ENCODE results near the gene NFATC2IP.
"Not testable (repeated sequence)": the region's sequence is repeated elsewhere in the genome, so short reads cannot be mapped to it uniquely, and the experiment has no call there.

Gene NFATC2IP

DNA sequence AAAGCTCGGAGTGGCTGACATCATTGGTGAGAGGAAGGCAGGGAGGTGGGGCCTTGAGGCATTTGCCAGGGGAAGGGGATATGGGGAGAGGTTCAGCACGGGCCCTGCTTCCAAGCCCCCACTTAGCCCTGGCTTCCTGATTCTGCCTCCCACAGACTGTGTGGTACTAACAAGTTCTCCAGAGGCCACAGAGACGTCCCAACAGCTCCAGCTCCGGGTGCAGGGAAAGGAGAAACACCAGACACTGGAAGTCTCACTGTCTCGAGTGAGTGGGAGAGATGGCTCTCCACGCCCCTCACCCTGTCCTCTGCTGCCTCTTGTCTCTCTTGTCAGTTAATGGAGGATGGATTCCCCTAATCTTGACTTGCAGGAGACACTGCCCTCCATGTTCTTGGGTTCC, 8.1 kb downstream of the NFATC2IP start:
- DNase-seq (ENCODE audit: low spot score) = no peak
- TF ChIP-seq, protein P1, sequence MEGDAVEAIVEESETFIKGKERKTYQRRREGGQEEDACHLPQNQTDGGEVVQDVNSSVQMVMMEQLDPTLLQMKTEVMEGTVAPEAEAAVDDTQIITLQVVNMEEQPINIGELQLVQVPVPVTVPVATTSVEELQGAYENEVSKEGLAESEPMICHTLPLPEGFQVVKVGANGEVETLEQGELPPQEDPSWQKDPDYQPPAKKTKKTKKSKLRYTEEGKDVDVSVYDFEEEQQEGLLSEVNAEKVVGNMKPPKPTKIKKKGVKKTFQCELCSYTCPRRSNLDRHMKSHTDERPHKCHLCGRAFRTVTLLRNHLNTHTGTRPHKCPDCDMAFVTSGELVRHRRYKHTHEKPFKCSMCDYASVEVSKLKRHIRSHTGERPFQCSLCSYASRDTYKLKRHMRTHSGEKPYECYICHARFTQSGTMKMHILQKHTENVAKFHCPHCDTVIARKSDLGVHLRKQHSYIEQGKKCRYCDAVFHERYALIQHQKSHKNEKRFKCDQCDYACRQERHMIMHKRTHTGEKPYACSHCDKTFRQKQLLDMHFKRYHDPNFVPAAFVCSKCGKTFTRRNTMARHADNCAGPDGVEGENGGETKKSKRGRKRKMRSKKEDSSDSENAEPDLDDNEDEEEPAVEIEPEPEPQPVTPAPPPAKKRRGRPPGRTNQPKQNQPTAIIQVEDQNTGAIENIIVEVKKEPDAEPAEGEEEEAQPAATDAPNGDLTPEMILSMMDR (IDR thresholded peaks at IDR 0.05; ENCODE audit: extremely low read depth, missing control alignments) = no peak

- TF ChIP-seq, protein P1 (IDR thresholded peaks at IDR 0.05; ENCODE audit: extremely low read depth, missing control alignments) = no peak
- DNase-seq (ENCODE audit: low spot score) = no peak
Observed at GRCh38 chr16:28964072-28964471, 13.3 kb downstream of the NFATC2IP start.

- no peak for DNase-seq (ENCODE audit: low spot score)
- TF ChIP-seq, protein P1 (IDR thresholded peaks at IDR 0.05; ENCODE audit: extremely low read depth, missing control alignments) = no peak
Observed at GRCh38 chr16:28964496-28964895, 13.8 kb downstream of the NFATC2IP start.

DNA sequence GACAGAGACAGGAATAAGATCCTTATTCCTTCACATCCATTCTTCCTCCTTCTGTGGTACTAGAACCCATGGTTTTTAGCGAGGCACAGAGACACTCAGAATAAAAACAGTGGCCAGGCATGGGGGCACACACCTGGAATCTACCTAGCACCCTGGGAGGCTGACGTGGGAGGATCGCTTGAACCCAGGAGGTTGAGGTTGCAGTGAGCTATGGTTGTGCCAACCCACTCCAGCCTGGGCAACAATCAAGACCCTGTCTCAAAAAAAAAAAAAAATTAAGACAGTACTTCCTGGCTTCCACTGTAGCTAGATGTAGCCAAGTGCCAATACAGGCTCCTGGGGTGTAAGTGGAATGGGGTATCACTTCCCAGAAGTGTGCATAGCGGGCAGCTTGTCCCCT, 16.4 kb downstream of the NFATC2IP start:
- no peak for DNase-seq (ENCODE audit: low spot score)
- TF ChIP-seq, protein P1 (IDR thresholded peaks at IDR 0.05; ENCODE audit: extremely low read depth, missing control alignments) = no peak

- not testable (repeated sequence) for DNase-seq (ENCODE audit: low spot score)
Observed at GRCh38 chr16:28969696-28970095, 19.0 kb downstream of the NFATC2IP start.

DNA sequence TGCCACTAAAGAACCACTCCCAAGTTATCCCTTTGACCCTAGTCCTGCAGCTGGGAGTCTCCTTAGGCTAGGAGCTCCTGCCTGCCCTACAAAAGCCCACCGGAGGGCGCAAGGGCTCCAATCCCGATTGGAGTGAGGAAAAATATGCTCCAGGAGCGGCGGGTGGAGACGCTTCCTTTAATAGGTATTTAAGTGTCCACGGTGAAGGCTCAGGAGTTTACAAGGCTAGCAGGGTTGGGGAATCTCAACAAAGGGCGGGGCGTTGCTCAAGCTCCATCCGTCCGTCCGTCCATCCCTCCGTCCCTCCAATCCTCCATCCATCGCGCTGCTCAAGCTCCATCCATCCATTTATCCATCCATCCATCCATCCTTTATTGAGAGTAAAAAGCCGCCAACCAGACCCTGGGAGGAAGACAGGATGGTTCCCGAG, 23.3 kb downstream of the NFATC2IP start:
- peak; percentile 36 for DNase-seq (ENCODE audit: low spot score)

GRCh38 chr16:28974437-28975157, 23.9 kb downstream of the NFATC2IP start, which contains the start of gene SPNS1:
TSS of gene SPNS1 (plus strand) at chr16:28974778. CDS start at chr16:28975152, 374 bp downstream.
- TF ChIP-seq, protein P1 (IDR thresholded peaks at IDR 0.05; ENCODE audit: extremely low read depth, missing control alignments) = no peak
- peak; percentile 99 for DNase-seq (ENCODE audit: low spot score)

More for the DNA sequence above, 23.3 kb downstream of the NFATC2IP start:
- TF ChIP-seq, protein P1 (IDR thresholded peaks at IDR 0.05; ENCODE audit: extremely low read depth, missing control alignments) = no peak

GRCh38 chr16:28975158-28975599, 24.4 kb downstream of the NFATC2IP start:
- no peak for DNase-seq (ENCODE audit: low spot score)
- TF ChIP-seq, protein P1 (IDR thresholded peaks at IDR 0.05; ENCODE audit: extremely low read depth, missing control alignments) = no peak
